SU-DHL-6 (cell line): ENCODE measurements around the gene TRIP10.
A peak's percentile ranks its signal among the peaks of the same experiment; 100 is the strongest.
"Not testable (repeated sequence)": the region's sequence is repeated elsewhere in the genome, so short reads cannot be mapped to it uniquely, and the experiment has no call there.

Source experiments
- H2AFZ ChIP-seq: fragments of 200-600 bp; sonication (generic); 2 replicates; pipeline ENCODE4 v1.6.1; 2014; ENCODE audit warnings: low read depth, mild to moderate bottlenecking, moderate library complexity, mixed read lengths, antibody characterized with exemption, low read length; ENCODE audit not compliant: severe bottlenecking
- H3F3A ChIP-seq: fragments of 200-600 bp; shearing (Covaris generic); 2 replicates; pipeline ENCODE4 v1.6.0; 2016; ENCODE audit warnings: antibody characterized with exemption, mild to moderate bottlenecking; ENCODE audit not compliant: insufficient read depth
- H3K27ac ChIP-seq: fragments of 200-600 bp; sonication (generic); 2 replicates; pipeline ENCODE4 v1.5.1; 2016; ENCODE audit warnings: low read depth, mild to moderate bottlenecking, low read length, moderate library complexity, mixed read lengths
- H3K27me3 ChIP-seq: fragments of 200-600 bp; sonication (generic), shearing (Covaris generic); 2 replicates; pipeline ENCODE4 v1.6.0; 2014; ENCODE audit warnings: mild to moderate bottlenecking, low read length
- H3K36me3 ChIP-seq: fragments of 200-600 bp; sonication (generic); 2 replicates; pipeline ENCODE4 v1.6.1; 2014; ENCODE audit warnings: mild to moderate bottlenecking, low read length, mixed read lengths
- H3K4me2 ChIP-seq: fragments of 300-600, 200-600 bp; shearing (Covaris generic), sonication (generic); 2 replicates; pipeline ENCODE4 v1.6.0; 2014; ENCODE audit warnings: low read length, low read depth, mild to moderate bottlenecking; ENCODE audit not compliant: poor library complexity, severe bottlenecking
- H3K4me3 ChIP-seq: fragments of 200-600 bp; sonication (generic); 2 replicates; pipeline ENCODE4 v1.5.1; 2014; ENCODE audit warnings: antibody characterized with exemption, low read length, mild to moderate bottlenecking, mixed read lengths; ENCODE audit not compliant: insufficient read depth, poor library complexity, severe bottlenecking
- H3K79me2 ChIP-seq: fragments of 200-600 bp; sonication (generic); 2 replicates; pipeline ENCODE4 v1.6.1; 2014; ENCODE audit warnings: mild to moderate bottlenecking, low read length, moderate library complexity; ENCODE audit not compliant: insufficient read depth
- H3K9ac ChIP-seq: fragments of 200-600 bp; sonication (generic); 2 replicates; pipeline ENCODE4 v1.7.0; 2014; ENCODE audit warnings: mild to moderate bottlenecking, low read length
- H3K9me2 ChIP-seq: fragments of 200-600 bp; sonication (generic); replicated peaks from 2 replicates; pipeline ENCODE4 v1.6.1; 2014; ENCODE audit warnings: low read length; ENCODE audit not compliant: insufficient read depth
- H3K9me3 ChIP-seq: fragments of 200-600 bp; sonication (generic); 2 replicates; pipeline ENCODE4 v1.6.1; 2014; ENCODE audit warnings: low read length, mixed read lengths; ENCODE audit not compliant: insufficient read depth
- H4K20me1 ChIP-seq: fragments of 200-600 bp; sonication (generic); 2 replicates; pipeline ENCODE4 v1.6.1; 2014; ENCODE audit warnings: low read depth, mild to moderate bottlenecking, antibody characterized with exemption, low read length, moderate library complexity, mixed read lengths
- EZH2phosphoT487 ChIP-seq: fragments of 200-600 bp; sonication (generic), shearing (Covaris generic); conservative IDR thresholded peaks from 2 replicates; pipeline ENCODE4 v1.6.1; 2018; ENCODE audit warnings: mild to moderate bottlenecking, antibody characterized with exemption, low read length, moderate library complexity, mixed read lengths
- TF ChIP-seq, protein P1 (sequence below): fragments of 200-600 bp; sonication (generic); IDR thresholded peaks from one replicate; pipeline ENCODE4 v1.5.1; 2017; ENCODE audit warnings: antibody characterized with exemption, mild to moderate bottlenecking, low read length, moderate library complexity; ENCODE audit not compliant: insufficient read depth, poor library complexity, severe bottlenecking

Gene TRIP10

DNA sequence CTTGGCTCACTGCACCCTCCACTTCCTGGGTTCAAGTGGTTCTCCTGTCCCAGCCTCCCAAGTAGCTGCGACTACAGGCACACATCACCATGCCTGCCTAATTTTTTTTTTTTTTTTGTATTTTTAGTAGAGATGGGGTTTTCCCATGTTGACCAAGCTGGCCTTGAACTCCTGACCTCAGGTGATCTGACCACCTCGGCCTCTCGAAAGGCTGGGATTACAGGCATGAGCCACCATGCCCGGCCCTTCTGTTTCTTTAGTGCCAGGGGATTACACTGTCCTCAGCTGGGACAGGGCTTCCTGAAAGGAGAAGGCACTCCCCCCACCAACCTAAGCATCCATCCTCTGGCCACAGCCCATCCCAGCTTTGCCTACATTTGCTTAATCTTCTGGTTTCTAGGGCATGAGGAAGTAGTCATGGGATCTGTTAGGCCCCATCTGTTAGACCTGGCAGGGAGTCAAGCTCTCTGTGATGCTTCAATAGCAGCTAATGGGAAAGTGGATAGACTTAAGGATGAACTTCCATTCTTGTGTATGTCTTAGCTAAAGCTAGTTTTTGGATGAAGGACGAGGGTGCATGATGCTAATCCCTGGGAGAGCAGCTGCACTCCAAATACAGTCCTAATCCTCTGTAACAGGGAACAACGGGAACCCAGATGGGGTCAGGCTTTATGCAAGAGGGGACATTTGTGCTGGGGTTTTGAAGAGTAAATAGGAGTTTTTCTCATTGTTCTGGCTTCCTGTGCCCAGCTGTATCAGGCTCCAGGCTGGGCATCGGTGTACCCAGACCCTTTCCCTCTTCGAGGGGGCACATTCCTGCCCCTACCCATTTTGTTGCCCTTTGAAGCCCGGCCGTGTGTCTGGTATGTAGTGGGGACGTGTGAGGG, 35.6 kb downstream of the TRIP10 start:
- Histone ChIP-seq H3K36me3 (no peaks in the 10 kb centered on the region), H3K9ac (no peak overlapping the region), H3K4me2 (no peak overlapping the region), H3K9me2 (no peaks in the 10 kb centered on the region), H2AFZ (no peak overlapping the region), H3K27me3 (no peaks in the 10 kb centered on the region), H3K9me3 (no peaks in the 10 kb centered on the region), H3K4me3 (no peak overlapping the region), H4K20me1 (peaks cover 3% of the 10 kb centered on the region; the same call in 1 of the 2 replicates), H3F3A (peaks cover 10% of the 10 kb centered on the region; the same call in 1 of the 2 replicates), H3K79me2 (peaks cover 68% of the 10 kb centered on the region), H3K27ac (peak overlapping the region; percentile 11; the same call in 1 of the 2 replicates)
- TF ChIP-seq, protein P1, sequence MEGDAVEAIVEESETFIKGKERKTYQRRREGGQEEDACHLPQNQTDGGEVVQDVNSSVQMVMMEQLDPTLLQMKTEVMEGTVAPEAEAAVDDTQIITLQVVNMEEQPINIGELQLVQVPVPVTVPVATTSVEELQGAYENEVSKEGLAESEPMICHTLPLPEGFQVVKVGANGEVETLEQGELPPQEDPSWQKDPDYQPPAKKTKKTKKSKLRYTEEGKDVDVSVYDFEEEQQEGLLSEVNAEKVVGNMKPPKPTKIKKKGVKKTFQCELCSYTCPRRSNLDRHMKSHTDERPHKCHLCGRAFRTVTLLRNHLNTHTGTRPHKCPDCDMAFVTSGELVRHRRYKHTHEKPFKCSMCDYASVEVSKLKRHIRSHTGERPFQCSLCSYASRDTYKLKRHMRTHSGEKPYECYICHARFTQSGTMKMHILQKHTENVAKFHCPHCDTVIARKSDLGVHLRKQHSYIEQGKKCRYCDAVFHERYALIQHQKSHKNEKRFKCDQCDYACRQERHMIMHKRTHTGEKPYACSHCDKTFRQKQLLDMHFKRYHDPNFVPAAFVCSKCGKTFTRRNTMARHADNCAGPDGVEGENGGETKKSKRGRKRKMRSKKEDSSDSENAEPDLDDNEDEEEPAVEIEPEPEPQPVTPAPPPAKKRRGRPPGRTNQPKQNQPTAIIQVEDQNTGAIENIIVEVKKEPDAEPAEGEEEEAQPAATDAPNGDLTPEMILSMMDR = no peak
- no peak for TF ChIP-seq EZH2phosphoT487

DNA sequence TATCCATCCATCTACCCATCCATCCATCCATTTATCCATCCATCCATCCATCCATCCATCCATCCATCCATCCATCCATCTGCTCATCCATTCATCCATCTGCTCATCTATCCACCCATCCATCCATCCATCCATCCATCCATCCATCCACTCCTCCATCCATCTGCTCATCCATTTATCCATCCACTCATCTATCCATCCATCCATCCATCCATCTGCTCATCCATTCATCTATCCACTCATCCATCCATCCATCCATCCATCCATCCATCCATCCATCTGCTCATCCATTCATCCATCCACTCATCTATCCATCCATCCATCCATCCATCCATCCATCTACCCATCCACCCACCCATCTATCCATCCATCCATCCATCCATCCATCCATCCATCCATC, 36.6 kb downstream of the TRIP10 start:
- H2AFZ ChIP-seq, H3K27ac ChIP-seq, H3K9me3 ChIP-seq, H3K9ac ChIP-seq, H4K20me1 ChIP-seq, H3K27me3 ChIP-seq, H3K36me3 ChIP-seq, H3K4me3 ChIP-seq, H3K9me2 ChIP-seq, H3K4me2 ChIP-seq: not testable (repeated sequence)
- peaks cover 78% of the 10 kb centered on the region for H3K79me2 ChIP-seq
- H3F3A ChIP-seq = peaks cover 13% of the 10 kb centered on the region; the same call in 1 of the 2 replicates

GRCh38 chr19:6776999-6777398, 37.5 kb downstream of the TRIP10 start:
- H2AFZ ChIP-seq = no peak overlapping the region
- no peaks in the 10 kb centered on the region for H3K36me3 ChIP-seq
- no peak overlapping the region for H3K4me3 ChIP-seq
- no peaks in the 10 kb centered on the region for H3K9me2 ChIP-seq
- no peak overlapping the region for H3K4me2 ChIP-seq
- H3F3A ChIP-seq = peaks cover 13% of the 10 kb centered on the region; the same call in 1 of the 2 replicates
- H3K9me3 ChIP-seq = no peaks in the 10 kb centered on the region
- H3K79me2 ChIP-seq = peaks cover 88% of the 10 kb centered on the region
- no peaks in the 10 kb centered on the region for H3K27me3 ChIP-seq
- TF ChIP-seq, protein P1 = no peak
- TF ChIP-seq EZH2phosphoT487 = no peak
- peaks cover 3% of the 10 kb centered on the region; the same call in 1 of the 2 replicates for H4K20me1 ChIP-seq
- no peak overlapping the region for H3K27ac ChIP-seq
- no peak overlapping the region for H3K9ac ChIP-seq

GRCh38 chr19:6777434-6777833, 38.0 kb downstream of the TRIP10 start:
- Histone ChIP-seq H3K4me3 (no peak overlapping the region), H3K4me2 (no peak overlapping the region), H3K9me3 (no peaks in the 10 kb centered on the region), H3K36me3 (no peaks in the 10 kb centered on the region), H3F3A (peaks cover 13% of the 10 kb centered on the region; the same call in 1 of the 2 replicates), H3K9me2 (no peaks in the 10 kb centered on the region), H3K27me3 (no peaks in the 10 kb centered on the region), H4K20me1 (peaks cover 3% of the 10 kb centered on the region; the same call in 1 of the 2 replicates), H3K79me2 (peaks cover 91% of the 10 kb centered on the region), H3K9ac (no peak overlapping the region), H3K27ac (no peak overlapping the region), H2AFZ (no peak overlapping the region)
- TF ChIP-seq, protein P1 = no peak
- TF ChIP-seq EZH2phosphoT487 = no peak
